Stomach (tissue), 4 donors: ENCODE measurements around the gene PTPA.

Experiments
- CTCF ChIP-seq, 7 experiments: fragments of 450-650 bp in 4 of 7; fragments of 200-600 bp in 3 of 7; sonication (generic) in 3 of 7; IDR thresholded peaks; one replicate each; pipeline ENCODE4 v1.5.1; 2016 to 2019; ENCODE audit warnings: antibody characterized with exemption in 7 of 7, control low read depth in 2 of 7, mild to moderate bottlenecking in 1 of 7
- POLR2AphosphoS5 ChIP-seq, 3 donors: sonication (generic); formaldehyde crosslinking; IDR thresholded peaks; one replicate each; pipeline ENCODE4 v1.6.1; 2016; ENCODE audit warnings: antibody characterized with exemption in 3 of 3

- TF ChIP-seq CTCF (IDR thresholded peaks at IDR 0.05) (no peak), POLR2AphosphoS5 (IDR thresholded peaks at IDR 0.05) (no peak)
Observed at GRCh38 chr9:129128689-129129088, 17.5 kb downstream of the PTPA start.
